Measurements from ENCODE around the gene MTA1. TPM values are rescaled to one million over a fixed set of nuclear protein-coding genes. Genes with fewer than 3 reads are reported as not detected.

Gene MTA1
- total RNA-seq, 1 experiment from 2014 or later = 47.9 TPM

GRCh38 chr14:105475269-105476096 is 55.9 kb downstream of the MTA1 start:
- peak; percentile 55 for DNase-seq (ENCODE audit: low read depth)

GRCh38 chr14:105476097-105476830 is 56.6 kb downstream of the MTA1 start:
- peak; percentile 76 for DNase-seq (ENCODE audit: low read depth)

- DNase-seq (ENCODE audit: low read depth) = no peak
Measured at GRCh38 chr14:105476831-105477659, 57.4 kb downstream of the MTA1 start.

GRCh38 chr14:105477660-105478397 is 58.2 kb downstream of the MTA1 start:
- no peak for DNase-seq (ENCODE audit: low read depth)

GRCh38 chr14:105478398-105479251 is 59.0 kb downstream of the MTA1 start:
- DNase-seq (ENCODE audit: low read depth) = no peak

- DNase-seq (ENCODE audit: low read depth) = no peak
Measured at GRCh38 chr14:105479431-105480158, 60.0 kb downstream of the MTA1 start.

- DNase-seq (ENCODE audit: low read depth) = no peak
Measured at GRCh38 chr14:105480199-105480746, 60.6 kb downstream of the MTA1 start.

- peak; percentile 86 for DNase-seq (ENCODE audit: low read depth)
Measured at GRCh38 chr14:105480807-105481801, 61.5 kb downstream of the MTA1 start.

- DNase-seq (ENCODE audit: low read depth) = peak; percentile 96
Measured at GRCh38 chr14:105481886-105482457, 62.3 kb downstream of the MTA1 start.

GRCh38 chr14:105482486-105483110 is 63.0 kb downstream of the MTA1 start:
- no peak for DNase-seq (ENCODE audit: low read depth)

- no peak for DNase-seq (ENCODE audit: low read depth)
Measured at GRCh38 chr14:105483300-105484068, 63.9 kb downstream of the MTA1 start.

- peak; percentile 7 for DNase-seq (ENCODE audit: low read depth)
Measured at GRCh38 chr14:105484069-105484996, 64.7 kb downstream of the MTA1 start.

GRCh38 chr14:105484997-105485393 is 65.4 kb downstream of the MTA1 start:
- no peak for DNase-seq (ENCODE audit: low read depth)

- DNase-seq (ENCODE audit: low read depth) = no peak
Measured at GRCh38 chr14:105485739-105486162, 66.1 kb downstream of the MTA1 start.

All from LHCN-M2 (cell line).